Peyer's patch (tissue), 4 donors: ENCODE results near the gene ARIH1. TPM values are rescaled to one million over a fixed set of nuclear protein-coding genes. Genes with fewer than 3 reads are reported as not detected.

ENCODE experiments used
- DNase-seq, 3 donors: peaks; one replicate each; pipeline ENCODE4 v3.0.0-alpha.2; 2017 to 2019
- H3K27ac ChIP-seq, 4 donors: fragments of 200-600 bp; sonication (generic); one replicate each; pipeline ENCODE4 v1.5.1; 2016 to 2019
- H3K27me3 ChIP-seq, 2 donors: fragments of 200-600 bp; sonication (generic); one replicate each; pipeline ENCODE4 v1.5.1; 2019
- H3K36me3 ChIP-seq, 3 donors: fragments of 200-600 bp; sonication (generic); one replicate each; pipeline ENCODE4 v1.5.1; 2016 to 2019
- H3K4me1 ChIP-seq, 4 donors: fragments of 200-600 bp; sonication (generic); one replicate each; pipeline ENCODE4 v1.5.1; 2016 to 2019
- H3K4me3 ChIP-seq, 4 donors: fragments of 200-600 bp; sonication (generic); 1 replicate in 3 of 4; 2 replicates in 1 of 4; pipeline ENCODE4 v1.5.1; 2016 to 2019; ENCODE audit warnings: mild to moderate bottlenecking in 1 of 4
- H3K9me3 ChIP-seq, 4 donors: fragments of 200-600 bp; sonication (generic); one replicate each; pipeline ENCODE4 v1.5.1; 2016 to 2019; ENCODE audit warnings: mild to moderate bottlenecking in 1 of 4
- POLR2A ChIP-seq, 2 donors: fragments of 450-650 bp; IDR thresholded peaks; one replicate each; pipeline ENCODE4 v1.5.1; 2017; ENCODE audit warnings: antibody characterized with exemption in 2 of 2, mild to moderate bottlenecking in 2 of 2, moderate library complexity in 2 of 2
- total RNA-seq, 4 donors: library from RNA; depleted of rRNA; stranded (reverse); fragments of >200 nt; gene quantifications; one replicate each; pipeline ENCODE4 v1.1.0, GENCODE V29; 2016
- TF ChIP-seq, protein P1 (sequence below), 6 experiments: fragments of 450-650 bp in 4 of 6; fragments of 200-600 bp in 2 of 6; sonication (generic) in 1 of 6; IDR thresholded peaks; one replicate each; pipeline ENCODE4 v1.5.1; 2017 to 2019; ENCODE audit warnings: antibody characterized with exemption in 6 of 6, mild to moderate bottlenecking in 3 of 6, moderate library complexity in 1 of 6

ARIH1 gene
- total RNA-seq, 4 donors from 2014 or later, result 42.3 to 81.7 (median 52.3) TPM

GRCh38 chr15:72579814-72580213, 105.7 kb downstream of the ARIH1 start:
- TF ChIP-seq, protein P1, sequence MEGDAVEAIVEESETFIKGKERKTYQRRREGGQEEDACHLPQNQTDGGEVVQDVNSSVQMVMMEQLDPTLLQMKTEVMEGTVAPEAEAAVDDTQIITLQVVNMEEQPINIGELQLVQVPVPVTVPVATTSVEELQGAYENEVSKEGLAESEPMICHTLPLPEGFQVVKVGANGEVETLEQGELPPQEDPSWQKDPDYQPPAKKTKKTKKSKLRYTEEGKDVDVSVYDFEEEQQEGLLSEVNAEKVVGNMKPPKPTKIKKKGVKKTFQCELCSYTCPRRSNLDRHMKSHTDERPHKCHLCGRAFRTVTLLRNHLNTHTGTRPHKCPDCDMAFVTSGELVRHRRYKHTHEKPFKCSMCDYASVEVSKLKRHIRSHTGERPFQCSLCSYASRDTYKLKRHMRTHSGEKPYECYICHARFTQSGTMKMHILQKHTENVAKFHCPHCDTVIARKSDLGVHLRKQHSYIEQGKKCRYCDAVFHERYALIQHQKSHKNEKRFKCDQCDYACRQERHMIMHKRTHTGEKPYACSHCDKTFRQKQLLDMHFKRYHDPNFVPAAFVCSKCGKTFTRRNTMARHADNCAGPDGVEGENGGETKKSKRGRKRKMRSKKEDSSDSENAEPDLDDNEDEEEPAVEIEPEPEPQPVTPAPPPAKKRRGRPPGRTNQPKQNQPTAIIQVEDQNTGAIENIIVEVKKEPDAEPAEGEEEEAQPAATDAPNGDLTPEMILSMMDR (IDR thresholded peaks at IDR 0.05), result no peak
- TF ChIP-seq POLR2A (IDR thresholded peaks at IDR 0.05), result no peak
- H3K4me3 ChIP-seq, result no peak overlapping the region
- H3K36me3 ChIP-seq, result peaks cover 0 to 93% (median 0%) of the 10 kb centered on the region in 3 donors
- no peak for DNase-seq
- no peaks in the 10 kb centered on the region for H3K27me3 ChIP-seq
- no peaks in the 10 kb centered on the region for H3K4me1 ChIP-seq
- no peaks in the 10 kb centered on the region for H3K9me3 ChIP-seq
- no peak overlapping the region for H3K27ac ChIP-seq

- Histone ChIP-seq H3K4me3 (no peak overlapping the region), H3K9me3 (no peaks in the 10 kb centered on the region), H3K27me3 (no peaks in the 10 kb centered on the region), H3K36me3 (peaks cover 0 to 67% (median 0%) of the 10 kb centered on the region in 3 donors), H3K27ac (no peak overlapping the region), H3K4me1 (no peaks in the 10 kb centered on the region)
- no peak for TF ChIP-seq POLR2A (IDR thresholded peaks at IDR 0.05)
- TF ChIP-seq, protein P1 (IDR thresholded peaks at IDR 0.05), result no peak
- DNase-seq, result no peak
Measured at GRCh38 chr15:72584006-72584405, 109.9 kb downstream of the ARIH1 start.

GRCh38 chr15:72585025-72585424, 110.9 kb downstream of the ARIH1 start:
- TF ChIP-seq, protein P1 (IDR thresholded peaks at IDR 0.05), result no peak
- no peak for TF ChIP-seq POLR2A (IDR thresholded peaks at IDR 0.05)
- H3K4me1 ChIP-seq, result no peaks in the 10 kb centered on the region
- H3K9me3 ChIP-seq, result no peaks in the 10 kb centered on the region
- H3K27me3 ChIP-seq, result no peaks in the 10 kb centered on the region
- H3K4me3 ChIP-seq, result no peak overlapping the region
- H3K27ac ChIP-seq, result no peak overlapping the region
- DNase-seq, result no peak
- H3K36me3 ChIP-seq, result peaks cover 0 to 60% (median 0%) of the 10 kb centered on the region in 3 donors

DNA sequence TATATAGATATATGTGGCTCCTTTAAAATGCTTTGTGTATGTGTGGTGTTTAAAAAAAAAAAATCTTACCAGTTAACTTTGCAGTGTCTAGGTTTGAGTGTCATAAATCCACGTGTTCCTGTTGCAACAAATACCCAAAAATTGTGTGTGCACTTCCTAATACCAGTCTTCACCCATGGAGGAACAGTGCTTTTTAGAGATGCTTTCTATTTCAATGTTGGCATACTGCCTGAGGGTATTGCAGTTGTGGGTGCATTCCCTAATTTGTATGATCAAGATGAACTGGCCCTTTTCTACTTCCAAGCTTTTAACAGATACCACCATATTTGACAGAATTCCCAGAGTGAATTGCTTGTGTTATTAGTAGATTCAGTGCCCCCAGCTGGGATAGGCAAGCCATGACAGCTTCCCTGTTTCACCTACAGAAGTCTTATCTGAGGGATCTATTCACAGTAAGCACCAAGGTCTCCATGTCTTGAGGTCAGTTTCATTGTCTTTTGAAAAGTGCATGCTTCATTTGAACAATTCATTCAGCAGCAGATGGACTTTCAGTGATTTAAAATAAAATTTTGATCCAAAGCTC, 111.4 kb downstream of the ARIH1 start:
- peaks cover 0 to 55% (median 0%) of the 10 kb centered on the region in 3 donors for H3K36me3 ChIP-seq
- H3K4me1 ChIP-seq, result no peaks in the 10 kb centered on the region
- H3K4me3 ChIP-seq, result no peak overlapping the region
- no peaks in the 10 kb centered on the region for H3K9me3 ChIP-seq
- no peak for DNase-seq
- H3K27ac ChIP-seq, result no peak overlapping the region
- H3K27me3 ChIP-seq, result no peaks in the 10 kb centered on the region
- TF ChIP-seq, protein P1 (IDR thresholded peaks at IDR 0.05), result peak in 1 of 6 experiments; percentile 14
- no peak for TF ChIP-seq POLR2A (IDR thresholded peaks at IDR 0.05)

GRCh38 chr15:72588096-72588495, 114.0 kb downstream of the ARIH1 start:
- H3K4me1 ChIP-seq, result no peaks in the 10 kb centered on the region
- H3K27me3 ChIP-seq, result no peaks in the 10 kb centered on the region
- peaks cover 0 to 30% (median 0%) of the 10 kb centered on the region in 3 donors for H3K36me3 ChIP-seq
- no peak for DNase-seq
- no peak overlapping the region for H3K4me3 ChIP-seq
- no peak overlapping the region for H3K27ac ChIP-seq
- H3K9me3 ChIP-seq, result no peaks in the 10 kb centered on the region
- TF ChIP-seq, protein P1 (IDR thresholded peaks at IDR 0.05), result no peak
- no peak for TF ChIP-seq POLR2A (IDR thresholded peaks at IDR 0.05)
